Mesothelial cell of epicardium (in vitro differentiated cells): Measurements from ENCODE around the gene SYNE3. TPM values are rescaled to one million over a fixed set of nuclear protein-coding genes. Genes with fewer than 3 reads are reported as not detected.

ENCODE experiments used
- DNase-seq, 2 experiments: peaks; one replicate each; pipeline ENCODE4 v3.0.0; 2021; ENCODE audit warnings: low spot score in 2 of 2; ENCODE audit not compliant: unreplicated experiment in 2 of 2
- H3K27ac Mint-ChIP-seq: 2 replicates; pipeline ENCODE4 v1.8.0; 2021; ENCODE audit warnings: mixed read lengths
- H3K27me3 Mint-ChIP-seq: 2 replicates; pipeline ENCODE4 v1.8.0; 2021; ENCODE audit warnings: low read depth, mixed read lengths
- H3K36me3 Mint-ChIP-seq: 2 replicates; pipeline ENCODE4 v1.8.0; 2021; ENCODE audit warnings: mixed read lengths
- H3K4me1 Mint-ChIP-seq: 2 replicates; pipeline ENCODE4 v1.8.0; 2021; ENCODE audit warnings: mixed read lengths
- H3K4me3 Mint-ChIP-seq: 2 replicates; pipeline ENCODE4 v1.8.0; 2021; ENCODE audit warnings: mild to moderate bottlenecking, moderate library complexity, mixed read lengths
- H3K9me3 Mint-ChIP-seq: 2 replicates; pipeline ENCODE4 v1.8.0; 2021; ENCODE audit warnings: mixed read lengths
- total RNA-seq: library from RNA; stranded (reverse); gene quantifications from 3 replicates; pipeline ENCODE4 v1.2.1, GENCODE V29; 2021
- TF ChIP-seq, protein P1 (sequence below): fragments of 200-600 bp; sonication (generic); IDR thresholded peaks from one replicate; pipeline ENCODE4 v1.5.0; 2021; ENCODE audit warnings: antibody characterized with exemption; ENCODE audit not compliant: unreplicated experiment

Gene SYNE3
- total RNA-seq, 1 donor from 2014 or later: 1.9 TPM

DNA sequence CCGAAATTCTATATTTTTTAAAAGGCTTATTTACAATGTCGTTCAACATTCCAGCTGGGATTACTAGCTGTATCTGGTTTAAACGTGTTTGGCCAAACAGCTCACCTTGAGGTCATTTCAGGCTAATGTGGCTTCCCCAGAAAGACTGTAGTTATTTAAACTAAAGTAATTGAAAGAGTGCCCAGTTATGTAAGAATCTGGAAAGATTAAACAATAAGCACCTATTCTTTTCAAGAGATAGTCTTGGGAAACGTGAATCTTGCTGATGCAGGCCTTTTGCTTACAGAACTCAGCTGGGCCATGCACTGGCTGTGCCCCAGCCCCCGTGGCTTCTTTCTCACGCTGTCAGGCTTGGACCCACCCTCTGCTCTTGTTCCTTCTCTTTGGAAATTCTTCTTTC, 42.8 kb upstream of the SYNE3 start:
- peaks cover 2% of the 10 kb centered on the region for H3K4me1 Mint-ChIP-seq
- no peaks in the 10 kb centered on the region for H3K36me3 Mint-ChIP-seq
- H3K4me3 Mint-ChIP-seq: no peak overlapping the region
- no peak overlapping the region for H3K27ac Mint-ChIP-seq
- no peaks in the 10 kb centered on the region for H3K9me3 Mint-ChIP-seq
- TF ChIP-seq, protein P1, sequence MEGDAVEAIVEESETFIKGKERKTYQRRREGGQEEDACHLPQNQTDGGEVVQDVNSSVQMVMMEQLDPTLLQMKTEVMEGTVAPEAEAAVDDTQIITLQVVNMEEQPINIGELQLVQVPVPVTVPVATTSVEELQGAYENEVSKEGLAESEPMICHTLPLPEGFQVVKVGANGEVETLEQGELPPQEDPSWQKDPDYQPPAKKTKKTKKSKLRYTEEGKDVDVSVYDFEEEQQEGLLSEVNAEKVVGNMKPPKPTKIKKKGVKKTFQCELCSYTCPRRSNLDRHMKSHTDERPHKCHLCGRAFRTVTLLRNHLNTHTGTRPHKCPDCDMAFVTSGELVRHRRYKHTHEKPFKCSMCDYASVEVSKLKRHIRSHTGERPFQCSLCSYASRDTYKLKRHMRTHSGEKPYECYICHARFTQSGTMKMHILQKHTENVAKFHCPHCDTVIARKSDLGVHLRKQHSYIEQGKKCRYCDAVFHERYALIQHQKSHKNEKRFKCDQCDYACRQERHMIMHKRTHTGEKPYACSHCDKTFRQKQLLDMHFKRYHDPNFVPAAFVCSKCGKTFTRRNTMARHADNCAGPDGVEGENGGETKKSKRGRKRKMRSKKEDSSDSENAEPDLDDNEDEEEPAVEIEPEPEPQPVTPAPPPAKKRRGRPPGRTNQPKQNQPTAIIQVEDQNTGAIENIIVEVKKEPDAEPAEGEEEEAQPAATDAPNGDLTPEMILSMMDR: no peak
- no peak for DNase-seq
- H3K27me3 Mint-ChIP-seq: peaks cover 10% of the 10 kb centered on the region

- Mint-ChIP-seq H3K9me3 (no peaks in the 10 kb centered on the region), H3K4me1 (peaks cover 2% of the 10 kb centered on the region), H3K27me3 (peaks cover 10% of the 10 kb centered on the region), H3K4me3 (no peak overlapping the region), H3K27ac (no peak overlapping the region), H3K36me3 (no peaks in the 10 kb centered on the region)
- no peak for DNase-seq
- TF ChIP-seq, protein P1: no peak
Measured at GRCh38 chr14:95557832-95558231, 41.4 kb upstream of the SYNE3 start.

GRCh38 chr14:95557291-95557690, 40.8 kb upstream of the SYNE3 start:
- H3K4me3 Mint-ChIP-seq: no peak overlapping the region
- H3K36me3 Mint-ChIP-seq: no peaks in the 10 kb centered on the region
- peaks cover 6% of the 10 kb centered on the region for H3K27me3 Mint-ChIP-seq
- no peak overlapping the region for H3K27ac Mint-ChIP-seq
- TF ChIP-seq, protein P1: no peak
- H3K9me3 Mint-ChIP-seq: no peaks in the 10 kb centered on the region
- DNase-seq: no peak
- H3K4me1 Mint-ChIP-seq: peaks cover 2% of the 10 kb centered on the region

GRCh38 chr14:95555053-95555452, 38.6 kb upstream of the SYNE3 start:
- Mint-ChIP-seq H3K4me3 (no peak overlapping the region), H3K36me3 (peaks cover 15% of the 10 kb centered on the region), H3K9me3 (peaks cover 9% of the 10 kb centered on the region), H3K27me3 (no peaks in the 10 kb centered on the region), H3K27ac (no peak overlapping the region), H3K4me1 (no peaks in the 10 kb centered on the region)
- DNase-seq: no peak
- TF ChIP-seq, protein P1: no peak

GRCh38 chr14:95553141-95553540, 36.7 kb upstream of the SYNE3 start:
- H3K27me3 Mint-ChIP-seq: no peaks in the 10 kb centered on the region

More at GRCh38 chr14:95553141-95553540, 36.7 kb upstream of the SYNE3 start:
- TF ChIP-seq, protein P1: no peak
- no peak overlapping the region for H3K4me3 Mint-ChIP-seq
- H3K9me3 Mint-ChIP-seq: peaks cover 14% of the 10 kb centered on the region
- DNase-seq: no peak
- H3K36me3 Mint-ChIP-seq: peaks cover 26% of the 10 kb centered on the region
- no peak overlapping the region for H3K27ac Mint-ChIP-seq
- H3K4me1 Mint-ChIP-seq: peaks cover 2% of the 10 kb centered on the region
